GM19351 (cell line): ENCODE measurements around the gene PDHB.

Source experiments
- ATAC-seq: cut with Tn5 transposase; IDR thresholded peaks from one replicate; pipeline ENCODE4 v1.9.1; 2021; ENCODE audit warnings: mild to moderate bottlenecking, moderate library complexity; ENCODE audit not compliant: unreplicated experiment

Gene PDHB

DNA sequence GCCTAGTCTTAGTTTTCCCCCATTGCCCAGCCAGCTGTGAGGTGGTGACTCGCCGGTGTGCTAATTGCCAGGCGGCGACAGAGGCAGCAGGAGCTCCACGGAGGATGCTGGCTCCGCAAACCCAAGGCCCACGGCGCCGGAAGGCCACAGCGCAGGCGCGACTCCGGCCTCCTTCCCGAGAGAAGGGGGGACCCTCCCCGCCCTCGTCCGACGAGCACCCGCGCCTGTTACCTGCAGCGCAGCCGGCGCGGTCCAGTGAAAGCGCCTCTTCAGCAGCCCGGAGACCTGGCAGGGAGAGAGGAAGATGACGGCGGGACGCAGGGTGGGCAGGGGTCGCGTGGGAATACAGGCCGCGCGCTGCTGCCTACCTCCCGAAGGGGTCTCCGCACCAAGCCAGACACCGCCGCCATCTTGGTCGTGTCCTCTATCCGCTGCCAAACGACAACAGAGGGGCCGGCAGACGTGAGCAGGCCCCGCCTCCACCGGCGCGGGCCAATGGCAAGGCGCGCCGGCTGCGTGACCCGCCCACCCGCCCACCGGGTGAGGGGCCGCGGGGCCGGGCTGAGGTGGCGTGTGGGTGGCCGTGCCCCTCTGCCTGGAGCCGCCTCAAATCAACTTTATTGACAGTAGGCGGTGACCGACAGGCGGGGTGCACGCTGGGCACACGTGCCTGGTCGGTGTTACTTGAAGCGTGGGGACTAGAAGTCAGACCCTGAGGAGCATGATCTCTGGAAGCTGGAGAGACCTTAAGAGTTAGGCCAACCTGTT lies at the start of gene PDHB:
TSS of gene PDHB (minus strand) at position 433 of the 768 bp plus-strand sequence. CDS start at position 410, 23 bp downstream.
- ATAC-seq, result peak; percentile 91

DNA sequence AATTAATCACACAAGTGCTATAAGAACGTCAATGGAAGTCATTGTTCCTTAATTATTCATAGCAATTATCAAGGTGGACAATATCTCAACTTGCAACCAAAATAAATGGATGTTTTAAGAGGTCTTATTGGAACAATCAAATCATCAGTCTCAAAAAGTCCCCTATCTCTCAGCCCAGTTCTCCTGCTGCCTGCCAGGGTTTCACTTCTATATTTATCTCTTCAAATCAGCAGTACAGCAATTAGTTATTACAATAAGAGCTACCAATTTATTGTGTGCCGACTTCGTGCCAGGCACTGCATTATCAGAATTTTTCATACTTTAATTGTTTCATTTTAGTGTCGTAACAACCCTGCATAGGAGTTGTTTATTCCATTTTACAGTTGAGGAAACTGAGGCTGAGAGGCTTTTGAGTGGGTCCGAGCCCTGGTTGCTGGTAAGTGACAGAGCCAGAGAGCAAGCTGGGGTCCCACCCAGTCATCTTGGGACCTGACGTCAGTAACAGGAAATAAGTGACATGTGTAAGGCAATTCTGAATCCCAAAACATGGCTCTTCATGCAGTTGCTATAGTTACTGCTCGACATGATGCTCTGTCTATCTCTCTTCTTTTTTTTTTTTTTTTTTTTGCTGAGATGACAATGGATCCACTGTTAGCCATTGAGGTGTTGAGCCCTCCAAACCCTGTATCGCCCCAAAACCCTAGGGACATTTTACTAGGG lies 49.4 kb upstream of the PDHB start:
- ATAC-seq, result no peak

DNA sequence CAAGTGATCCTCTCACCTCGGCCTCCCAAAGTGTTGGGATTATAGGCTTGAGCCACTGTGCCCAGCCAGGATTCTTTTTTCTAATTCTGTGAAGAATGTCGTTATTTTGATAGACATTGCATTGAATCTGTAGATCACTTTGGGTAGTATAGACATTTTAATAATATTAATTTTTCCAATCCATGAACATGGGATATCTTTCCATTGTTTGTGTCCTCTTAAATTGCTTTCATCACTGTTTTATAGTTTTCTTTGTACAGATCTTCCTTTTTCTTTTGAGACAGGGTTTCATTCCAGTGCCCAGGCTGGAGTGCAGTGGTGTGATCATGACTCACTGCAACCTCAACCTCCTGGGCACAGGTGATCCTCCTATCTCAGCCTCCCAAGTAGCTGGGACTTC lies 46.7 kb upstream of the PDHB start:
- ATAC-seq, result no peak

DNA sequence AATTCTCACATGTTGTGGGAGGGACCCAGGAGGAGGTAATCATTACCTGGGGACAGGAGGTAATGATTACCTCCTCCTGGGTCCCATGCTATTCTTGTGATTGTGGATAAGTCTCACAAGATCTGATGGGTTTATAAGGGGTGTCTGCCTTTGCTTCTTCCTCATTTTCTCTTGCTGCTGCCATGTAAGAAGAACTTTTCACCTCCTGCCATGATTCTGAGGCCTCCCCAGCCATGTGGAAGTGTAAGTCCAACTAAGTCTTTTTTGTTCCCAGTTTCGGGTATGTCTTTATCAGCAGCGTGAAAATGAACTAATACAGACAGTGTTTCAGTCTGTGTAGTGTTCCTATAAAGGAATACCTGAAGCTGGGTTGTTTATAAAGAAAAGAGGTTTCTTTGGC lies 45.1 kb upstream of the PDHB start:
- no peak for ATAC-seq

DNA sequence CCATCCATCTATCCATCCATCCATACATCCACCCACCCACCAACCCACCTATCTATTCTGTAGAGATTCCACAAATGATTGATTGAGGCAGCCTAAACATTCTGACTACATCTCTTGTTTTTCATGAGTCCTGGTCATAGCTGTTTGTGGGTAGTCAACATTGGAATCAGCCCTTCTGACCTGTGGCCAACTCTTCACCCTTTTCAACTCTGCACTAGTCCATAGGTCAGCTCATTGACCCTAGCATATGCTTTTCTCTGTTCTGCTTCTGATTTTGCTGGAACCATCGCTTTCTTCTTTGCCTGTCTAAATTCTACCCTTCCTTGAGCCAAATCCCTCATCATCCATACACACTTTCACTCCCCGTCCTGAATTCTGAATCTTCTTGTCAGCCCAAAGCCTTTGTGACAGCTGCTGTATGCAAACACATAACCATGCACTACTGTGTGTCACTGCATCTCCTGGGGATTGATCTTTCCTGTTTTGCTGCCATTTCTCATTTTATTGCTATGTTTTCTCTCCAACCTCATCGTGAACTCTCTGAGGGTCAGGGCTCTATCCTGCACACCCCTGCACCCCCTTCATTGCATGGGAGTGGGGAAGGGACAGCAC lies 41.4 kb upstream of the PDHB start:
- no peak for ATAC-seq

DNA sequence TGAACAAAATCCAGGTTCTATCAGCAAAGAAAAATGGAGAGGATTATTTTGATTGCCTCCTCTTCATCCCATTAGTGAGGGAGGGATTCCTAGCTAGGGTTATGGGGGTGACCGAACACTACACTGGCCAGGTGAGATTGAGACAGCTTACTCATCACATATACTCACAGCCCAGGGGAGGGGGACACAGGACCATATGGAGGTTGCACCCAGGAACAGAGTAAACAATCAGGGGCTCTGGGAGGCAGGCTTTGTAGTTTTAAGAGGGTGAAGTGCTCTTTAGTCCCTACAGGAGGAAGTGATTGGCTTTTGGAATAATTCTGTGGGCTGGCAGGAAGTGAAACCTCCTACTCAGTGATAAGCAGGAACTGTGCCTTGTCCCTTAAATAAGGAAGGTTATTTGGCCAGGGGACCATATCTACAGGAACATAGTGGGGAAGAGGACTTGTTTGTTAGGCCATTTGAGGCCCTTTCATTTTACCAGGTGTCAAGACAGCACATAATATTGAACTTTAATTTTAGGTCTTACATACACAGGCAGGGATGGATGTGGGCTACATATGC lies 40.8 kb upstream of the PDHB start:
- ATAC-seq, result no peak

DNA sequence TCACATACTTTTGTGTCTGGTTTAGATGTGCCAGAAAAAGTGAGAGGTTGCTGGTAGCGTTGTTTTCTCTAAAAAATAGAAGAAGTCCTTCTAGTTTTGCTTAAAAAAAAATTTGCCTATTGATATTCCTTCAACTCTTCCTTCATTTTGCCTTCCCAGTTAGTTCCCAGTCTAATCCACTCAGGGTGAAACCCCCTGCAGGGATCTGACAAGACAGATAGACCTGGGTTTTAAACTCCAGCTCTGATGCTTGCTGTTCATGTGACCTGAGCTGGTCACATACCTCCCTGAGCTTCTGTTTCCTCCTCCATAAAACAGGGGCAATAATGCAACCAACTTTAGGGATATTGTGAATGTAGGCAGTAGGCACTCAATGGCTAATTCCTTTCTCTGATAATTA lies 39.6 kb upstream of the PDHB start:
- ATAC-seq, result no peak

DNA sequence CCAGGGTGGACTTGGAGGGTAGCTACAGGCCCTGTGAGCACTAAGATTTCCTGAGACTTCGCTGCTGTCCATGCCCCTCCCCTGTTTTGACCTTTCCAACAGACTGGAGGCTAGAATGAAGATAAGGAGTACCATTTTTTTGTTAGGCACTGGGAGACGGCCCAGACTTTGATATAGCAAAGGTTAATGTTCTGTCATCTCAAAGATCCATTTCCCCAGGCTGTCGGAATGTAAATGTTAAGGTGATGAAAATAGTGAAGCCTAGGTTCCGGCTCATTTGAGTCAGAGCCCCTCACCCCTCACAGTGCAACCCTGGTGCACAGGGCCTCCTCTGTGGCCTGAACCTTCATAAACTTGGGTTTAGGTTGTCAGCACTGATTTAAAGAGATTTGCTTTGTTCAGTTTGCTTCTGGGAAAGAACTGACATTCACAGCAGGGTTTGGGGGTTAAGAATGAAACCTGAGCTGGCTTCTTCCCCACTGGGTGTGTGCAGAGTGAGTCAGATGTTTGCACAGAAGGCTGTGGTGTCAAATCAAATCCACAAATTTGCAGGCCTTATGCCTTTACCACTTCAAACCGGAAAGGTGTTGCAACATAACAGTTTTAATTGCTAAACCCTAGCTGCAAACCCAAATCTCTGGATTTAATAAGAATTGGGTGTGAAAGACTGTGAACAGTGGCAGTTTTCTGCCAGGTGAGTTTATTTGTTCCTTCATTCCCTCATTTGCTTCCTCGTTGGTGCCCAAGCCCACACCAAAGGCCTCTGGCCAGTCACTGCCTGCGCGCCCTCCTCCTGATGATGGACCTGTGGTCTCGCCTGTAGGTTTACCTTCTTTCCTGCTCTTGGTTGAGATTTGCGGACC lies 37.6 kb upstream of the PDHB start:
- ATAC-seq, result no peak

DNA sequence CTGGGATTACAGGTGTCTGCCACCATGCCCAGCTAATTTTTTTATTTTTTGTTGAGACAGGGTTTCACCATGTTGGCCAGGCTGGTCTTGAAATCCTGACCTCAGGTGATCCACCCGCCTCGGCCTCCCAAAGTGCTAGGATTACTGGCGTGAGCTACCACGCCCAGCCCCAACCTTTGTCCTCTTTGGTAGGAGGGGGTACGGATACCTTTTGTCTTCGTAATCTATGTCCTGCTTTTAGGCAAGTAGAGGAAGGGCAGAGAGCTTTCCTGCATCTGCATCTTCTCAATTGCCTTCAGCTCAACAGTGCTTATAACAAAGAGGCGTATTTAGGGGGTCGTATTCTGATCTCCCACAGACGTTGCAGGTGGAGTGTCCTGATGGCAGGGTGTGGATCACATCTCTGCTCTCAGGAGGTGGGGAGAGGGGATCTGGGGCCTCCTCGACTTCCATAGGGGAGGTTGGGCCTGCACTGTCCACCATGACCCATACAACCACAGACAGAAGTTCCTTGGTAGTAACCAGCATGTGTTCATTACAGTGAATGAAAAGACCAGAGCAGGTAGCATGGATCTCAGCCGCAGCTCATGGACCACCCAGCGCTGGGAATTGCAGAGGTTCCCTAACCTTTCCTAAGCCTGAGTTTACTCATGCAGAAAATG lies 36.9 kb upstream of the PDHB start:
- no peak for ATAC-seq

DNA sequence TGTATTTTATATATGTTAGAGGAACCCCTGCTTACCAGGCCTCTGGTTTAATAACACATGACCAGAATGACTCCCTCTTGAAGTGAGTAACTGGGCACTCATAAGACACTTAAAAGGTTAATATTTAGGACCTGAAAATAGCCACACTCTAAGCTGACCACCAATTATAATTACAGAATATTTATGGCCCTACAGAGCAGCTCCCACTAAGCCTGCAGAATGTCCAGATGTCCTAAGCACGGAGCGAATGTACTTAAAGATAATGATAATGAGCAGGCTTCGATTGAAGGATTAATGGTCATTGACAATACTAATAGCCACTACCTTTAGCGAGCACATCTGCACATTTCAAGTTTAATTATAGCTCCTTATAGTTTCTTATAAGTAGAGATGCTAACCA lies 35.5 kb upstream of the PDHB start:
- ATAC-seq, result no peak

DNA sequence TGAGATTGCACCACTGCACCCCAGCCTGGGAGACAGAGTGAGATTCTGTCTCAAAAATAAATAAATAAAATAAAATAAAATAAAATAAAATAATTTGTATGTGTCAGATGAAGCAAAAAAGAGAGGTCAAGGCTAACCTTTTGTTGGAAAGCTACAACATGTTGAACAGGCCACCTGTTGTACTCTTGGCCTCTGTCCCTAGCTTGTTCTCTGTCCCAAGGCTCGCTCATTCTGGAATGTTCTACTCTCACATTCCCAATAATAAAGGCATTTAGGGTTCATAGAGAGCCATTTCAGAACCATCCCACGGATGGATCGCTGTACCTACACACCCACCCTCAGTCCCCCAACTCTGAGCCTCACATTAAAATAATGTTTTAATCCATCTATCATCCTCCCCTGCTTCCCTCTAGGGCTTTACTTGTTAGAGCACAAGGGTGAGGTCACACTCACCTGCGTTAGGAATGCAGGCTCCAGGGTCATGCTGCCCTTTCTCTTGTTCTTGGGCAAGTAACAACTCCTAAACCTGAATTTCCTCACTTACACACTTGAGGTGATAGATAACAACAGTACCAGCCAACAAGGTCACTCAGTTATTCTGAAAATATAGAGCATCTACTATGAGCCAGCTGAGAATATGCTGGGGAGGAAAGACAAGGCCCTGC lies 33.4 kb upstream of the PDHB start:
- ATAC-seq, result no peak

DNA sequence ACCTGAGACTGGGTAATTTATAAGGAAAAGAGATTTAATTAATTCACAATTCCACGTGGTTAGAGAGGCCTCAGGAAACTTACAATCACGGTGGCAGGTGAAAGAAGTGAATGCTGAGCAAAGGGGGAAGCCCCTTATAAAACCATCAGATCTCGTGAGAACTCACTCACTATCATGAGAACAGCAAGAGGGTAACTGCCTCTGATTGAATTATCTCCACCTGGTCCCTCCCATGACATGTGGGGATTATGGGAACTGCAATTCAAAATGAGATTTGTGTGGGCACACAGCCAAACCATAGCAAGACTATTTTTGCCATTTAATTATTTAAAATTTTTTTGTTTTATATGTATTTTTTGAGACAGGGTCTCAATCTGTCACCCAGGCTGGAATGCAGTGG lies 31.2 kb upstream of the PDHB start:
- ATAC-seq, result no peak

DNA sequence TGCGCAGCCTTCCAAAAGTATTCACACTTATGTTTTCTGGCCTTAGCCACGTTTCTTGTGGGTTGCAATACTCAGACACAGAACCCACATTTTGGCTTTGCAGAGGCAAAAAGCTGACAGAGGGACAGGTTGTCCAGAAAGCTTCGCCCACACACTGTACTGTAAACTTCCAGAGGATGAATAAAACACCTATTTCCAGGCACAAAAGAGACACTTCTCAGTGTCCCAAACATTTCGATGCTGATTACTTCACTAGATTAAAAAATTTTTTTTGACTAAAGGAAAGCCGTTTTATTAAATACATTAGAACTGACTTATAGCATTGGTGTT lies 30.3 kb upstream of the PDHB start:
- ATAC-seq, result no peak

DNA sequence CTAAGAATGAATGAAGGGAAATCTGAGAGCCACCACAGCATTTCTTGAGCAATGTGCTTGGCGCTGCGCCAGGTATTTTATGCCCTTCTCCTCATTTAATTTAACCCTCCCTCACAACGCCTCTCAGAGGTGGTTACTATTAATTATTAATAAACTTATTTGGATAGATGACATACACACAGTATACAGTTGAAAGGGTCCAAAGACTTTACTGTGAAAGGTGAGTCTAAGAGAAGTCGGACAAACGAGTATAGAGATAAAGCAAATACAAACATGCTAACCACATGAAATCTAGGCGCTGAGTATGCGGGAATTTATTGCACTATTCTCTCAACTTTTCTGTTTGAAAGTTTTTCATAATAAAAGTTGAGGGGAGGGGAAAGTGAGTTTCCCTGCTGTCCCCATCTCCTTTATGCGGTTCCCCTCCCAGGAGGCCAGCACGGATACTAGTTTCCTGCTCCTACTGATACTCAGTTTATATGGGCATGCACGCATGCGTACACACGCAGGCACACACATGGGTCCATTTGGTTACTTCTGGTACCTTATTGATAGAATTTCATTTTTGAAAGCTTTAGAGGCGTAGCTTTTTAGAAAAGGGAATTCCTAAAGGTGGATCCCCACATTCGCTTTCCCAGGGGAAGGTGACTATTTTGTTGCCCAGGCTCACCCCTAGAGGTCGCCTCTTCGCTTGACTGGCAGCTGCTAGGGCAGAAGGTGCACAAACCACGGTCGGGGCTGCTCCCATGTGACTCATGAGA lies 29.7 kb upstream of the PDHB start:
- peak; percentile 79 for ATAC-seq

DNA sequence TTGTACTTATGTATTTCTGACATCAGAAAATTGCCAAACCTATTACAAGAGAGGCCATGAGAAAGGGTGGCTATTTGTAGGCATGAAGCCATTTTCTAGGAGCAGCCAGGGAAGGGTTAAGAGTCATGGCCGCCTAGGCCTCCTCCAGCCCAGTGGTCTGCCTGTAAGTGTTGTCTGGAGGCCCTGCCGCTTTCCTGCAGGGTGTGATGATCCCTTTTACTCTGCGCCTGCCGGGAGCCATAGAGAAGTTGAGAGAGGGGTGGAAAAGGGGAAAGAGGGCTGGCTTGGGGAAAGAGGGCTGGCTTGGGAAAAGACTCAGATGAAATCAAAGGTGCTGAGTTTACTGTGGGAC lies 29.2 kb upstream of the PDHB start:
- ATAC-seq, result no peak

DNA sequence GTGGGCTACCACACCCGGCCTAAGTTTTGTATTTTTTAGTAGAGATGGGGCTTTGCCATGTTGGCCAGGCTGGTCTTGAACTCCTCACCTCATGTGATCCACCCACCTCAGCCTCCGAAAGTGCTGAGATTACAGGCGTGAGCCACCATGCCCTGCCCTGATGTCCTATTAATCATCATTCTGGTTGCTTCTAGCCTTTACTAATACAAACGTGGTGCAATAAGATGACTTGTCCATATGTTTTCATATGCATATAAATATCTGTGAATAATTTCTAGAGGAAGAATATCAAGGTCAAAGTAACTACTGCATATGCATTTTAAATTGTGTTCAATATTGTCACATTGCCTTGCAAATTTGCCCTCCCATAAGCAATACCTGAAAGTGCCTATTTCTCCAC lies 25.5 kb upstream of the PDHB start:
- ATAC-seq, result no peak

DNA sequence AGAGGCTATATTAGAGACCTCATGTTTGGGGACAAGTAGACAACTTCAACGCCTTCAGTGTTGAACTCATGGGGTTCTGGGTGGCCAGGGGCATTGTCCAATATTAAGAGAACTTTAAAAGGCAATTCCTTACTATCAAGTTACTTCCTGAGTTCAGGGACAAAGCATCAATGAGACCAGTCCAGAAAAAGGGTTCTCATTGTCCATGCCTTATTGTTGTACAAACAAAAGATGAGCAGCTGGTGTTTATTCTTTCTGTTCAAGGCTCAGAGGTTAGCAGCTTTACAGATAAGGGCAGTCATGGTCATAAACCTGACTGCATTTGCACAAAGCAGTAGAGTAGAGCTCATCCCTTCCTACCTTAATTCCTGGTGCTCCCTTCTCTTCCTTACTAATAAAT lies 18.5 kb upstream of the PDHB start:
- ATAC-seq, result no peak

DNA sequence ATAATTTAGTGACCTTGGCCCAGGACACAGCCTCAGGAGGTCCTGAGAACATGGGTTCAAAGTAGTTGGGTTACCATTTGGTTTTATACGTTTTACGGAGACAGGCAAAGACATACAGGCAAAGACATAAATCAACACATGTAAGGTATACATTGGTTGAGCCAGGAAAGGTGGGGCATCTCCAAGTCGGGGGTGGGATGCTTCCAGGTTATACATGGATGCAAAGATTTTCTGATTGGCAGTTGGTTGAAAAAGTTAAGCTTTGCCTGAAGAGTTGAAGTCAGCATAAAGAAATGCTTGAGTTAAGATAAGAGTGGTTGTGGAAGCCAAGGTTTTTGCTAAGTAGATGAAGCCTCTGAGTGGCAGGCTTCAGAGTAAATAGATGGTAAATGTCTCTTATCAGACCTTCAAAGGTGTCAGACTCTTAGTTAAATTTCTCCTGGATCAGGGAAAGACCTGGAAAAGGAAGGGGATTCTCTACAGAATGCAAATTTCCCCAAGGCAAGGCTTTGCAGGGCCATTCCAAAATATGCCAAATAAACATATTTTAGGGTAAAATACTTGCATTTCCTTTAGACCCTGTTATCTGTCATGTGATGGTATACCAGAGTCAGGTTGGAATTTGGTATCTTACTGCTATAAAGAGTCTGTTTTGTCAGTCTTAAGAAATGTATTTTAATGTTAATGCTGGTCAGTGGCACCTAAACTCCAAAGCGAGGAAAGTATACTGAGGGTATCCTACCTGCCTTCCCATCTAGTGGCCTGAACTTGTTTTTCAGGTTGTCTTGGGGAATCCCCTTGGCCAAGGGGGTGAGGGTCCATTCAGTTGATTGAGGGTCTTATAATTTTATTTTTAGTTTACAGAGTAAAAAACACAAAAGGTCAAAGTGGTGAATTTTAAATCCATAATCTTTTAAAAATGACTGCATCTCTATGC lies 8.2 kb upstream of the PDHB start:
- ATAC-seq, result no peak
